Activated B cell treated with CpG ODN at 0.5 μM for 24 hours (primary cell): ENCODE measurements around the gene STK33. TPM values are rescaled to one million over a fixed set of nuclear protein-coding genes. Genes with fewer than 3 reads are reported as not detected.

ENCODE experiments used
- ATAC-seq: fragments of 200-7000 bp; cut with Tn5 transposase; one replicate; pipeline ENCODE4 v1.10.0; 2021; ENCODE audit warnings: low read depth, mild to moderate bottlenecking, moderate library complexity
- CTCF ChIA-PET: fragments of 350-600 bp; sonication (Branson Sonifier 250); formaldehyde crosslinking; loops from one replicate; lab custom pipeline; 2021; ENCODE audit warnings: antibody characterized with exemption; lab: Charles Lee
- POLR2A ChIA-PET: fragments of 350-600 bp; sonication (Branson Sonifier 250); formaldehyde crosslinking; loops from one replicate; lab custom pipeline; 2021; ENCODE audit warnings: antibody characterized with exemption; lab: Charles Lee
- DNase-seq: peaks from one replicate; pipeline ENCODE4 v3.0.0; 2022
- H3K27ac Mint-ChIP-seq: one replicate; pipeline ENCODE4 v1.8.0; 2020; ENCODE audit warnings: mixed read lengths
- H3K27me3 Mint-ChIP-seq: one replicate; pipeline ENCODE4 v1.8.0; 2021; ENCODE audit warnings: mixed read lengths
- H3K36me3 Mint-ChIP-seq: one replicate; pipeline ENCODE4 v1.8.0; 2021; ENCODE audit warnings: low read depth, mixed read lengths
- H3K4me1 Mint-ChIP-seq: one replicate; pipeline ENCODE4 v1.8.0; 2021; ENCODE audit warnings: mixed read lengths
- H3K4me3 Mint-ChIP-seq: one replicate; pipeline ENCODE4 v1.8.0; 2020; ENCODE audit warnings: mild to moderate bottlenecking, mixed read lengths
- H3K9me3 Mint-ChIP-seq: one replicate; pipeline ENCODE4 v1.8.0; 2020; ENCODE audit warnings: mixed read lengths
- intact Hi-C: fragments of 100-400 bp; cut with micrococcal nuclease; formaldehyde crosslinking; loops from one replicate; pipeline ENCODE4 v1.15.1; 2024
- total RNA-seq: library from RNA; stranded (reverse); gene quantifications from 2 replicates; pipeline ENCODE4 v1.2.3, GENCODE V29; 2022
- TF ChIP-seq, protein P1 (sequence below): fragments of 200-600 bp; IDR thresholded peaks from one replicate; pipeline ENCODE4 v1.8.0; 2022; ENCODE audit warnings: antibody characterized with exemption, mild to moderate bottlenecking

The STK33 gene
- total RNA-seq, 1 donor from 2014 or later: 14.0 TPM

DNA sequence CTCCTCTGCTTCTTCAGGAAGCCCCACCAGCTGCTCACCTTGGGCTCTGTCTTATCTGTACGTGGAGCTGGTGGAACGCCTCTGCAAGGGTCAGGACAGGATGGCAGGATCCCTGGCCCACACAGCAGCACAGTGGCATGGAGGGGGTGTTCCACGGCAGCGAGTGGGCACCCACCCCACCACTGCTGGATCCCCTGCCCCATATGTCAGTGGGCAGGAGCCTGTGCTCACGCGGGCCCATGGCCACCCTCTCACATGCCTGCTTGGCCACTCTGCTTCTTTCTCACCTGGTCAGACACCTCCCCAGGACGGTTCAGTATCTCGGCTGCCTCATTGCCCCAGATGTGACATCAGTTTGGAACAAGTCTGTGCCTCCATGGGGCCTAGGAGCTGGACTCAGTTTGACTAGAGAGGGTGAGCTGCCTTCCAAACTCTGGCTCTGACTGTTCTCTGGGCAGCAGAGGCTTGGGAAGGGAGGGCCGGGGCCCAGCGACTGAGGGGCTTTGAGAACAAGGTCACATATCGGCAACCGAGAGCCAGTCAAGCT, 232.3 kb downstream of the STK33 start:
- intact Hi-C loops: no loop called here
- DNase-seq (no peak), ATAC-seq (no peak)
- Mint-ChIP-seq H3K4me1 (no peaks in the 10 kb centered on the region), H3K36me3 (no peaks in the 10 kb centered on the region), H3K27me3 (peaks cover 2% of the 10 kb centered on the region), H3K4me3 (no peak overlapping the region), H3K9me3 (no peaks in the 10 kb centered on the region), H3K27ac (no peak overlapping the region)
- TF ChIP-seq, protein P1, sequence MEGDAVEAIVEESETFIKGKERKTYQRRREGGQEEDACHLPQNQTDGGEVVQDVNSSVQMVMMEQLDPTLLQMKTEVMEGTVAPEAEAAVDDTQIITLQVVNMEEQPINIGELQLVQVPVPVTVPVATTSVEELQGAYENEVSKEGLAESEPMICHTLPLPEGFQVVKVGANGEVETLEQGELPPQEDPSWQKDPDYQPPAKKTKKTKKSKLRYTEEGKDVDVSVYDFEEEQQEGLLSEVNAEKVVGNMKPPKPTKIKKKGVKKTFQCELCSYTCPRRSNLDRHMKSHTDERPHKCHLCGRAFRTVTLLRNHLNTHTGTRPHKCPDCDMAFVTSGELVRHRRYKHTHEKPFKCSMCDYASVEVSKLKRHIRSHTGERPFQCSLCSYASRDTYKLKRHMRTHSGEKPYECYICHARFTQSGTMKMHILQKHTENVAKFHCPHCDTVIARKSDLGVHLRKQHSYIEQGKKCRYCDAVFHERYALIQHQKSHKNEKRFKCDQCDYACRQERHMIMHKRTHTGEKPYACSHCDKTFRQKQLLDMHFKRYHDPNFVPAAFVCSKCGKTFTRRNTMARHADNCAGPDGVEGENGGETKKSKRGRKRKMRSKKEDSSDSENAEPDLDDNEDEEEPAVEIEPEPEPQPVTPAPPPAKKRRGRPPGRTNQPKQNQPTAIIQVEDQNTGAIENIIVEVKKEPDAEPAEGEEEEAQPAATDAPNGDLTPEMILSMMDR: no peak
- ChIA-PET CTCF (no interaction called here), POLR2A (no interaction called here)

- H3K36me3 Mint-ChIP-seq: no peaks in the 10 kb centered on the region
These were observed 232.8 kb downstream of the STK33 start for GRCh38 chr11:8361206-8361605.

GRCh38 chr11:8360086-8360828, 233.8 kb downstream of the STK33 start:
- DNase-seq (no peak), ATAC-seq (no peak)
- no peak overlapping the region for H3K4me3 Mint-ChIP-seq
- no peak overlapping the region for H3K27ac Mint-ChIP-seq
- TF ChIP-seq, protein P1: no peak
- H3K9me3 Mint-ChIP-seq: no peaks in the 10 kb centered on the region
- intact Hi-C loops: no loop called here
- no peaks in the 10 kb centered on the region for H3K36me3 Mint-ChIP-seq
- H3K4me1 Mint-ChIP-seq: no peaks in the 10 kb centered on the region
- peaks cover 7% of the 10 kb centered on the region for H3K27me3 Mint-ChIP-seq
- POLR2A ChIA-PET: no interaction called here
- CTCF ChIA-PET: no interaction called here

More at GRCh38 chr11:8361206-8361605, 232.8 kb downstream of the STK33 start:
- Mint-ChIP-seq H3K4me1 (no peaks in the 10 kb centered on the region), H3K4me3 (no peak overlapping the region), H3K27me3 (peaks cover 2% of the 10 kb centered on the region), H3K9me3 (no peaks in the 10 kb centered on the region), H3K27ac (no peak overlapping the region)
- DNase-seq (no peak), ATAC-seq (no peak)
- intact Hi-C loops: no loop called here
- ChIA-PET POLR2A (no interaction called here), CTCF (no interaction called here)
- TF ChIP-seq, protein P1: no peak

- intact Hi-C loops: no loop called here
- DNase-seq (no peak), ATAC-seq (no peak)
- H3K4me1 Mint-ChIP-seq: peaks cover 4% of the 10 kb centered on the region
- no peak overlapping the region for H3K4me3 Mint-ChIP-seq
- H3K27ac Mint-ChIP-seq: no peak overlapping the region
- peaks cover 10% of the 10 kb centered on the region for H3K27me3 Mint-ChIP-seq
- no peaks in the 10 kb centered on the region for H3K9me3 Mint-ChIP-seq
- TF ChIP-seq, protein P1: no peak
- ChIA-PET CTCF (no interaction called here), POLR2A (no interaction called here)
- no peaks in the 10 kb centered on the region for H3K36me3 Mint-ChIP-seq
These were observed 234.5 kb downstream of the STK33 start for GRCh38 chr11:8359521-8359920.

DNA sequence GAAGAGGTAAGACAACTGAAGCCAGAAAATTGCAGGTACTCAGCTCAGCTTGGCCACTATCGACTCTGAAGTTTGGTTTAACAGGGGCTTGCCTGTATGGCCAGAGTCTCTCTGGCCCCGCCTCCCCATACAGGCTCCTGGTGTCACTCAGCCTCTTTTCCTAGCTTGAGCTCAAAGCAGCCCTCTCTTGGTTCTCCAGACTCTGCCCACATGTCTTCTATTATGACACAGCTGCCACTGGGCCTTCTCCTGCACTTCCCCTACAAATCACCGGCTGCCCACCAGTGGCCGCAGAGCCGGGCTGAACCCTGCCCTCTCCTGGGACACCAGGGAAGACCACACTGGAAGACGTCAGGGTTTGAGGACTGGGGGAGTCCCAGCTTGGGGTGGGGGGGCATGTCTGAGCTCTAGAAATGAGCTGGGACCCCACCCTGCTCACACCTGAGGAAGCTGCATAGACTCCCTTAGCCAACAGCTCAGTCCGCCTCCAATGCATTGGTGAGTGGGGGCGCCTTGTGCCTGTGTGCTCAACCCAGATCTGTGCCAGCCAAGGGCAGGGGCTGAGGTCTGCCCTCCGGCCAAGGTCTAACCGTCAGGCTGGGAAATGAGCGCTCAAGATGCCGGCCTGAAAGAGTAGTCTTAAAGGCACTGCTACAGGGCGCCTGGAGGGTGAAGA, 236.0 kb downstream of the STK33 start:
- intact Hi-C loops: no loop called here
- POLR2A ChIA-PET: no interaction called here
- Mint-ChIP-seq H3K36me3 (no peaks in the 10 kb centered on the region), H3K9me3 (no peaks in the 10 kb centered on the region), H3K27me3 (peaks cover 22% of the 10 kb centered on the region), H3K4me1 (peaks cover 6% of the 10 kb centered on the region), H3K27ac (no peak overlapping the region), H3K4me3 (no peak overlapping the region)
- CTCF ChIA-PET: no interaction called here
- DNase-seq: no peak
- TF ChIP-seq, protein P1: no peak
- no peak for ATAC-seq
